Kidney (tissue), 22 donors: ENCODE data around the gene LINGO3. TPM values are rescaled to one million over a fixed set of nuclear protein-coding genes. Genes with fewer than 3 reads are reported as not detected.

Source experiments
- DNase-seq, 5 donors: peaks; one replicate each; pipeline ENCODE4 v3.0.0-alpha.2; 2013 to 2020
- FAIRE-seq: peaks from 2 replicates; lab custom pipeline; 2012; peaks lifted over from hg19 to GRCh38; lab: Jason Lieb, UNC
- H3K27ac ChIP-seq, 2 donors: one replicate each; pipeline ENCODE4 v1.7.0; 2013; ENCODE audit warnings: low read depth in 2 of 2, low read length in 2 of 2, inconsistent platforms in 1 of 2
- H3K27me3 ChIP-seq: one replicate; pipeline ENCODE4 v1.7.1; 2013; ENCODE audit warnings: low read length, inconsistent platforms; ENCODE audit not compliant: control insufficient read depth, insufficient read depth
- H3K36me3 ChIP-seq, 3 donors: one replicate each; pipeline versions ENCODE4 v1.7.0 to v1.7.1; 2013; ENCODE audit warnings: low read length in 3 of 3, control low read depth in 1 of 3, inconsistent platforms in 1 of 3; ENCODE audit not compliant: insufficient read depth in 3 of 3, control insufficient read depth in 2 of 3
- H3K4me1 ChIP-seq, 3 donors: one replicate each; pipeline versions ENCODE4 v1.7.0 to v1.7.1; 2013; ENCODE audit warnings: low read length in 3 of 3, inconsistent platforms in 1 of 3, low read depth in 1 of 3; ENCODE audit not compliant: control insufficient read depth in 2 of 3, insufficient read depth in 2 of 3
- H3K4me3 ChIP-seq, 3 donors: one replicate each; pipeline versions ENCODE4 v1.7.0 to v1.8.1; 2013; ENCODE audit warnings: low read length in 3 of 3, control low read depth in 1 of 3, inconsistent platforms in 1 of 3
- H3K9ac ChIP-seq, 3 donors: one replicate each; pipeline versions ENCODE4 v1.7.0 to v1.7.1; 2013; ENCODE audit warnings: low read length in 3 of 3, control low read depth in 1 of 3, inconsistent platforms in 1 of 3
- H3K9me3 ChIP-seq, 3 donors: one replicate each; pipeline versions ENCODE4 v1.7.0 to v1.7.1; 2013; ENCODE audit warnings: low read length in 3 of 3, control low read depth in 1 of 3, inconsistent platforms in 1 of 3; ENCODE audit not compliant: control insufficient read depth in 2 of 3, insufficient read depth in 1 of 3
- CTCF ChIP-seq: IDR thresholded peaks from 3 replicates; pipeline ENCODE4 v1.5.1; 2012; ENCODE audit warnings: mild to moderate bottlenecking, moderate library complexity, borderline replicate concordance; ENCODE audit not compliant: insufficient read depth; ENCODE audit errors: extremely low read depth
- intact Hi-C: fragments of 100-400 bp; cut with DNase I; formaldehyde crosslinking; loops from one replicate; pipeline ENCODE4 v1.11.1; 2022
- long read RNA-seq, 10 donors: library from polyadenylated mRNA in 1 of 10; unstranded in 1 of 10; transcript quantifications; one replicate each; pipeline ENCODE4 v2.0.0 and lab custom pipeline, GENCODE V29; 2021 to 2026
- polyA plus RNA-seq: library from polyadenylated mRNA; stranded (reverse); fragments of 350-450 nt; fragmentation: Illumina TruSeq; extraction: RNeasy Lipid Tissue Mini Kit (QIAGEN cat#74804); gene quantifications from one replicate; pipeline ENCODE4 v1.2.3, GENCODE V29; 2014; ENCODE audit warnings: low read depth, low replicate concordance; ENCODE audit not compliant: insufficient read depth
- total RNA-seq: library from RNA; stranded (reverse); fragmentation: NEBNext Ultra II Directional; extraction: Animal tissue kit (Norgen Biotek cat#: 25700); gene quantifications from one replicate; pipeline ENCODE4 v1.2.1, GENCODE V29; 2021
- donor health status: control.
- donor health status: control.
- donor health status: control.
- donor health status: control.
- donor health status: control.
- donor health status: DM: yes; HTN: yes; CAD: no.
- donor health status: Normal renal cell carcinoma (clear cell type).

Gene LINGO3
- total RNA-seq (0.09 TPM), polyA plus RNA-seq (not detected)
- long read RNA-seq, donor 1, result 0 reads
- long read RNA-seq, donor 2, result 0 reads
- long read RNA-seq, donor 3, result 0 reads
- long read RNA-seq, donor 4, result 0 reads
- long read RNA-seq, donor 5, result 0 reads
- long read RNA-seq, donor 6, result 0 reads
- long read RNA-seq, donor 7, result 0 reads
- long read RNA-seq, donor 8, result 0 reads
- long read RNA-seq, donor 9, result 0 reads
- long read RNA-seq, donor 10, result 0 reads

- FAIRE-seq (no peak), DNase-seq (no peak)
- H3K4me3 ChIP-seq, result no peak within 1 kb of the TSS
- no peaks in the 10 kb centered on the region for H3K4me1 ChIP-seq
- no peaks in the 10 kb centered on the region for H3K36me3 ChIP-seq
- H3K9me3 ChIP-seq, result no peaks in the 10 kb centered on the region
- peaks cover 2% of the 10 kb centered on the region for H3K27me3 ChIP-seq
- TF ChIP-seq CTCF, result no peak
- H3K9ac ChIP-seq, result no peak within 1 kb of the TSS
- H3K27ac ChIP-seq, result no peak within 1 kb of the TSS
- intact Hi-C loops, result no loop called here
Observed at GRCh38 chr19:2308114-2308556, at the start of gene LINGO3. LINGO3 (minus strand) TSS chr19:2308154; CDS start chr19:2291776, 16,378 bp downstream.

GRCh38 chr19:2356036-2356646 lies 48.2 kb upstream of the LINGO3 start:
- Histone ChIP-seq H3K36me3 (no peaks in the 10 kb centered on the region), H3K9me3 (no peaks in the 10 kb centered on the region), H3K4me3 (no peak overlapping the region), H3K9ac (no peak overlapping the region), H3K27me3 (peaks cover 8% of the 10 kb centered on the region), H3K27ac (no peak overlapping the region), H3K4me1 (no peaks in the 10 kb centered on the region)
- no peak for TF ChIP-seq CTCF
- intact Hi-C loops, result no loop called here
- FAIRE-seq, result no peak
- DNase-seq, result peak in 1 of 5 donors; percentile 59

GRCh38 chr19:2355168-2356035 lies 47.4 kb upstream of the LINGO3 start:
- H3K9me3 ChIP-seq, result no peaks in the 10 kb centered on the region
- H3K36me3 ChIP-seq, result no peaks in the 10 kb centered on the region
- H3K27me3 ChIP-seq, result peaks cover 4% of the 10 kb centered on the region
- H3K4me1 ChIP-seq, result no peaks in the 10 kb centered on the region
- FAIRE-seq (no peak), DNase-seq (peak in 1 of 5 donors; percentile 15)
- H3K27ac ChIP-seq, result no peak overlapping the region
- TF ChIP-seq CTCF, result no peak
- no peak overlapping the region for H3K9ac ChIP-seq
- H3K4me3 ChIP-seq, result no peak overlapping the region
- intact Hi-C loops, result no loop called here
